Caco-2 (cell line): ENCODE data around the gene EYA3. TPM values are rescaled to one million over a fixed set of nuclear protein-coding genes. Genes with fewer than 3 reads are reported as not detected.

Experiments used
- BruUV-seq: library from RNA; stranded (reverse); fragments of 400-500 nt; replicated peaks from 2 replicates; lab custom pipeline; 2021; lab: Mats Ljungman, UMichigan
- CTCF ChIA-PET: fragments of 300-600 bp; sonication (Branson Sonifier 250); formaldehyde crosslinking; loops from one replicate; lab custom pipeline; 2022; ENCODE audit warnings: antibody characterized with exemption; lab: Charles Lee
- POLR2A ChIA-PET: fragments of 300-600 bp; sonication (Branson Sonifier 250); formaldehyde crosslinking; loops from one replicate; lab custom pipeline; 2022; ENCODE audit warnings: antibody characterized with exemption; lab: Charles Lee
- DNase-seq, 2 experiments: peaks; one replicate each; pipeline versions ENCODE4 v3.0.0 to v3.0.0-alpha.2; 2020 to 2022
- H3K27me3 ChIP-seq: replicated peaks from 2 replicates; pipeline ENCODE4 v1.6.0; 2011; ENCODE audit warnings: low read length; ENCODE audit not compliant: control insufficient read depth, insufficient read depth
- H3K36me3 ChIP-seq: 2 replicates; pipeline ENCODE4 v1.5.1; 2011; ENCODE audit warnings: low read length; ENCODE audit not compliant: control insufficient read depth, insufficient read depth
- H3K4me1 ChIP-seq: fragments of 250-450 bp; sonication (Bioruptor Pico); 2 replicates; pipeline ENCODE4 v1.5.1; 2020; ENCODE audit warnings: mild to moderate bottlenecking
- H3K4me3 ChIP-seq: 2 replicates; pipeline ENCODE4 v1.5.1; 2011; ENCODE audit warnings: low read depth, mild to moderate bottlenecking, control low read depth, low read length
- H3K9me3 ChIP-seq: fragments of 250-450 bp; sonication (Bioruptor Pico); 2 replicates; pipeline ENCODE4 v1.5.1; 2020; ENCODE audit warnings: mild to moderate bottlenecking, moderate library complexity
- H3K27ac Mint-ChIP-seq: one replicate; pipeline ENCODE4 v1.8.0; 2022; ENCODE audit warnings: mixed read lengths; ENCODE audit not compliant: unreplicated experiment
- H3K27me3 Mint-ChIP-seq: one replicate; pipeline ENCODE4 v1.8.0; 2022; ENCODE audit warnings: mixed read lengths; ENCODE audit not compliant: insufficient read depth, unreplicated experiment
- H3K36me3 Mint-ChIP-seq: one replicate; pipeline ENCODE4 v1.8.0; 2022; ENCODE audit warnings: mild to moderate bottlenecking, mixed read lengths; ENCODE audit not compliant: insufficient read depth, unreplicated experiment
- H3K4me1 Mint-ChIP-seq: one replicate; pipeline ENCODE4 v1.8.0; 2022; ENCODE audit warnings: low read depth, mixed read lengths; ENCODE audit not compliant: unreplicated experiment
- H3K4me3 Mint-ChIP-seq: one replicate; pipeline ENCODE4 v1.8.0; 2022; ENCODE audit warnings: mild to moderate bottlenecking, moderate library complexity, mixed read lengths; ENCODE audit not compliant: unreplicated experiment
- H3K9me3 Mint-ChIP-seq: one replicate; pipeline ENCODE4 v1.8.0; 2022; ENCODE audit warnings: mixed read lengths; ENCODE audit not compliant: unreplicated experiment
- CTCF ChIP-seq, 2 experiments: fragments of 200-600 bp in 1 of 2; IDR thresholded peaks; 1 replicate in 1 of 2; 2 replicates in 1 of 2; pipeline versions ENCODE4 v1.5.1 to v1.8.0; 2011 to 2022; ENCODE audit warnings: antibody characterized with exemption in 1 of 2, control low read depth in 1 of 2, inconsistent platforms in 1 of 2, low read depth in 1 of 2, low read length in 1 of 2, mild to moderate bottlenecking in 1 of 2, moderate library complexity in 1 of 2; ENCODE audit not compliant: insufficient read depth in 1 of 2, severe bottlenecking in 1 of 2, unreplicated experiment in 1 of 2
- intact Hi-C: fragments of 100-400 bp; cut with micrococcal nuclease; formaldehyde crosslinking; loops from one replicate; pipeline ENCODE4 v1.10.0; 2022; ENCODE audit not compliant: unreplicated experiment
- total RNA-seq: library from RNA; stranded (reverse); gene quantifications from 2 replicates; pipeline ENCODE4 v1.2.3, GENCODE V29; 2022

EYA3 gene
- total RNA-seq, 1 experiment from 2014 or later, result 9.9 TPM

- Histone ChIP-seq H3K27me3 (no peaks in the 10 kb centered on the region), H3K4me1 (no peaks in the 10 kb centered on the region), H3K9me3 (no peaks in the 10 kb centered on the region), H3K36me3 (no peaks in the 10 kb centered on the region), H3K4me3 (no peak overlapping the region)
- Mint-ChIP-seq H3K27ac (no peak overlapping the region), H3K9me3 (no peaks in the 10 kb centered on the region), H3K36me3 (no peaks in the 10 kb centered on the region), H3K27me3 (no peaks in the 10 kb centered on the region), H3K4me3 (peak overlapping the region; percentile 39), H3K4me1 (no peaks in the 10 kb centered on the region)
- ChIA-PET POLR2A (interaction anchor here (1.1 kb wide), 1 partner anchor 17 kb away, joined by 3 read pairs; the partner anchor contains the start of gene EYA3), CTCF (interaction anchor here (1.1 kb wide), 1 partner anchor 13 kb away, joined by 3 read pairs; no protein-coding TSS in a partner anchor)
- no peak for TF ChIP-seq CTCF (IDR thresholded peaks at IDR 0.05; ENCODE audit: insufficient read depth in 1 of 2, low read depth in 1 of 2, low read length in 1 of 2, severe bottlenecking in 1 of 2, unreplicated experiment in 1 of 2)
- DNase-seq, result peak; percentile 30 to 55
- intact Hi-C loops, result no loop called here
- no TSS peak for BruUV-seq
These were observed 16.6 kb upstream of the EYA3 start for GRCh38 chr1:28104866-28105467.

GRCh38 chr1:28102189-28102588 lies 13.8 kb upstream of the EYA3 start:
- no peaks in the 10 kb centered on the region for H3K9me3 ChIP-seq
- Mint-ChIP-seq H3K27me3 (no peaks in the 10 kb centered on the region), H3K36me3 (no peaks in the 10 kb centered on the region), H3K4me3 (no peak overlapping the region), H3K9me3 (no peaks in the 10 kb centered on the region), H3K27ac (no peak overlapping the region), H3K4me1 (no peaks in the 10 kb centered on the region)
- CTCF ChIA-PET, result interaction anchor here (0.6 kb wide), 1 partner anchor 204 kb away, joined by 3 read pairs; no protein-coding TSS in a partner anchor
- TF ChIP-seq CTCF (IDR thresholded peaks at IDR 0.05; ENCODE audit: insufficient read depth in 1 of 2, low read depth in 1 of 2, low read length in 1 of 2, severe bottlenecking in 1 of 2, unreplicated experiment in 1 of 2), result no peak
- no TSS peak for BruUV-seq
- no peak overlapping the region for H3K4me3 ChIP-seq
- no peak for DNase-seq
- no peaks in the 10 kb centered on the region for H3K4me1 ChIP-seq
- H3K27me3 ChIP-seq, result no peaks in the 10 kb centered on the region
- no peaks in the 10 kb centered on the region for H3K36me3 ChIP-seq
- intact Hi-C loops, result no loop called here
- POLR2A ChIA-PET, result interaction anchor here (0.6 kb wide), 1 partner anchor 124 kb away, joined by 3 read pairs; no protein-coding TSS in a partner anchor

- Mint-ChIP-seq H3K4me3 (no peak overlapping the region), H3K9me3 (no peaks in the 10 kb centered on the region), H3K4me1 (peaks cover 7% of the 10 kb centered on the region), H3K36me3 (peaks cover 4% of the 10 kb centered on the region), H3K27me3 (no peaks in the 10 kb centered on the region), H3K27ac (no peak overlapping the region)
- TF ChIP-seq CTCF (IDR thresholded peaks at IDR 0.05; ENCODE audit: insufficient read depth in 1 of 2, low read depth in 1 of 2, low read length in 1 of 2, severe bottlenecking in 1 of 2, unreplicated experiment in 1 of 2), result no peak
- Histone ChIP-seq H3K4me1 (no peaks in the 10 kb centered on the region), H3K36me3 (no peaks in the 10 kb centered on the region), H3K27me3 (no peaks in the 10 kb centered on the region), H3K9me3 (no peaks in the 10 kb centered on the region), H3K4me3 (no peak overlapping the region)
- DNase-seq, result no peak
- BruUV-seq, result no TSS peak
- CTCF ChIA-PET, result no interaction called here
- POLR2A ChIA-PET, result no interaction called here
- intact Hi-C loops, result no loop called here
These were observed 10.8 kb upstream of the EYA3 start for GRCh38 chr1:28099050-28099769.
